Hepatocyte (in vitro differentiated cells): ENCODE results near the gene CAMK1.

Source experiments
- EZH2 ChIP-seq: fragments of 200-600 bp; sonication (generic); IDR thresholded peaks from 2 replicates; pipeline ENCODE4 v1.6.1; 2016; ENCODE audit warnings: antibody characterized with exemption, mild to moderate bottlenecking, borderline replicate concordance
- EZH2phosphoT487 ChIP-seq: fragments of 200-600 bp; sonication (generic); IDR thresholded peaks from one replicate; pipeline ENCODE4 v1.6.1; 2018; ENCODE audit warnings: antibody characterized with exemption, mild to moderate bottlenecking, low read depth, moderate library complexity; ENCODE audit not compliant: unreplicated experiment, severe bottlenecking
- TF ChIP-seq, protein P1 (sequence below): fragments of 200-600 bp; sonication (generic); IDR thresholded peaks from 2 replicates; pipeline ENCODE4 v1.5.1; 2016; ENCODE audit warnings: antibody characterized with exemption, mild to moderate bottlenecking; ENCODE audit not compliant: poor library complexity

- TF ChIP-seq, protein P1, sequence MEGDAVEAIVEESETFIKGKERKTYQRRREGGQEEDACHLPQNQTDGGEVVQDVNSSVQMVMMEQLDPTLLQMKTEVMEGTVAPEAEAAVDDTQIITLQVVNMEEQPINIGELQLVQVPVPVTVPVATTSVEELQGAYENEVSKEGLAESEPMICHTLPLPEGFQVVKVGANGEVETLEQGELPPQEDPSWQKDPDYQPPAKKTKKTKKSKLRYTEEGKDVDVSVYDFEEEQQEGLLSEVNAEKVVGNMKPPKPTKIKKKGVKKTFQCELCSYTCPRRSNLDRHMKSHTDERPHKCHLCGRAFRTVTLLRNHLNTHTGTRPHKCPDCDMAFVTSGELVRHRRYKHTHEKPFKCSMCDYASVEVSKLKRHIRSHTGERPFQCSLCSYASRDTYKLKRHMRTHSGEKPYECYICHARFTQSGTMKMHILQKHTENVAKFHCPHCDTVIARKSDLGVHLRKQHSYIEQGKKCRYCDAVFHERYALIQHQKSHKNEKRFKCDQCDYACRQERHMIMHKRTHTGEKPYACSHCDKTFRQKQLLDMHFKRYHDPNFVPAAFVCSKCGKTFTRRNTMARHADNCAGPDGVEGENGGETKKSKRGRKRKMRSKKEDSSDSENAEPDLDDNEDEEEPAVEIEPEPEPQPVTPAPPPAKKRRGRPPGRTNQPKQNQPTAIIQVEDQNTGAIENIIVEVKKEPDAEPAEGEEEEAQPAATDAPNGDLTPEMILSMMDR, result no peak
- TF ChIP-seq EZH2 (no peak), EZH2phosphoT487 (no peak)
Observed at GRCh38 chr3:9768141-9768775, 1.5 kb downstream of the CAMK1 start.
